WTC11 (cell line): Measurements from ENCODE around the gene STRADA. TPM values are rescaled to one million over a fixed set of nuclear protein-coding genes. Genes with fewer than 3 reads are reported as not detected.

Source experiments
- total RNA-seq: library from RNA; stranded (reverse); gene quantifications from 3 replicates; pipeline ENCODE4 v1.2.3, GENCODE V29; 2021

Gene STRADA
- total RNA-seq, 1 experiment from 2014 or later, result 36.6 TPM

Other genes starting within 250 kb of the STRADA start
- 2.1 to 2.4 TPM (median 2.3 TPM) in 3 replicates for gene KCNH6, start 218.4 kb downstream of the STRADA start, total RNA-seq
- 91.5 to 99.8 TPM (median 97.8 TPM) in 3 replicates for gene DCAF7, start 191.3 kb downstream of the STRADA start, total RNA-seq
- gene TACO1, start 140.9 kb downstream of the STRADA start, total RNA-seq, result 22.8 to 26.9 TPM (median 24.1 TPM) in 3 replicates
- 21.8 to 25.7 TPM (median 22.5 TPM) in 3 replicates for gene MAP3K3, start 119.4 kb downstream of the STRADA start, total RNA-seq
- 83.4 to 91.8 TPM (median 88.4 TPM) in 3 replicates for gene LIMD2, start 41.7 kb downstream of the STRADA start, total RNA-seq
- gene CCDC47, start 31.8 kb upstream of the STRADA start, total RNA-seq, result 63.0 to 70.9 TPM (median 63.9 TPM) in 3 replicates
- gene DDX42, start 32.4 kb upstream of the STRADA start, total RNA-seq, result 102 to 128 TPM (median 106 TPM) in 3 replicates
- gene PSMC5, start 85.6 kb upstream of the STRADA start, total RNA-seq, result 135 to 152 TPM (median 149 TPM) in 3 replicates
- gene FTSJ3, start 85.9 kb upstream of the STRADA start, total RNA-seq, result 47.7 to 62.1 TPM (median 52.0 TPM) in 3 replicates
- 80.1 to 106 TPM (median 86.7 TPM) in 3 replicates for gene SMARCD2, start 100.9 kb upstream of the STRADA start, total RNA-seq
- gene CSH2, start 131.9 kb upstream of the STRADA start, total RNA-seq, result not detected in 3 replicates
- 0.35 to 1.3 TPM (median 0.60 TPM) in 3 replicates for gene GH2, start 140.1 kb upstream of the STRADA start, total RNA-seq
- not detected in 3 replicates for gene CSH1, start 154.8 kb upstream of the STRADA start, total RNA-seq
- not detected in 3 replicates for gene CSHL1, start 169.5 kb upstream of the STRADA start, total RNA-seq
- gene GH1, start 177.0 kb upstream of the STRADA start, total RNA-seq, result not detected in 3 replicates
- 3.0 to 3.5 TPM (median 3.2 TPM) in 3 replicates for gene CD79B, start 190.5 kb upstream of the STRADA start, total RNA-seq
- 5.2 to 5.8 TPM (median 5.5 TPM) in 3 replicates for gene SCN4A, start 231.1 kb upstream of the STRADA start, total RNA-seq